NCI-H526 treated with DMSO at 0.1 percent for 48 hours (cell line): Measurements from ENCODE around the gene GH2.
"Not testable (repeated sequence)": the region's sequence is repeated elsewhere in the genome, so short reads cannot be mapped to it uniquely, and the experiment has no call there.

Experiments
- DNase-seq: peaks from one replicate; lab custom pipeline; 2025; lab: John Stamatoyannopoulos, UW

The GH2 gene

GRCh38 chr17:63881935-63882601, at the start of gene GH2:
Gene GH2, minus strand, starts transcription at chr17:63881944. Its CDS starts 143 bp downstream, at chr17:63881801.
- DNase-seq = no peak

GRCh38 chr17:63930951-63931575, 49.3 kb upstream of the GH2 start:
- DNase-seq = no peak

- DNase-seq = no peak
These were observed 48.4 kb upstream of the GH2 start for GRCh38 chr17:63929860-63930766.

- no peak for DNase-seq
These were observed 47.4 kb upstream of the GH2 start for GRCh38 chr17:63928966-63929695.

- no peak for DNase-seq
These were observed 46.5 kb upstream of the GH2 start for GRCh38 chr17:63928172-63928666.

- DNase-seq = peak; percentile 8
These were observed 45.9 kb upstream of the GH2 start for GRCh38 chr17:63927464-63928171.

- DNase-seq = no peak
These were observed 44.4 kb upstream of the GH2 start for GRCh38 chr17:63926164-63926563.

GRCh38 chr17:63925615-63926014, 43.9 kb upstream of the GH2 start:
- no peak for DNase-seq

GRCh38 chr17:63922402-63922801, 40.7 kb upstream of the GH2 start:
- not testable (repeated sequence) for DNase-seq

- not testable (repeated sequence) for DNase-seq
These were observed 39.0 kb upstream of the GH2 start for GRCh38 chr17:63920779-63921178.

GRCh38 chr17:63920050-63920449, 38.3 kb upstream of the GH2 start:
- not testable (repeated sequence) for DNase-seq

- DNase-seq = no peak
These were observed 37.6 kb upstream of the GH2 start for GRCh38 chr17:63919311-63919723.

GRCh38 chr17:63918789-63919305, 37.1 kb upstream of the GH2 start, which contains the start of gene GH1:
Gene GH1, minus strand, starts transcription at chr17:63918839. Its CDS starts 63 bp downstream, at chr17:63918776.
- DNase-seq = not testable (repeated sequence)

- DNase-seq = no peak
These were observed 36.6 kb upstream of the GH2 start for GRCh38 chr17:63918305-63918704.

- no peak for DNase-seq
These were observed 35.9 kb upstream of the GH2 start for GRCh38 chr17:63917646-63918045.

- not testable (repeated sequence) for DNase-seq
These were observed 35.5 kb upstream of the GH2 start for GRCh38 chr17:63917206-63917605.

GRCh38 chr17:63916566-63917185, 34.9 kb upstream of the GH2 start:
- DNase-seq = no peak

- not testable (repeated sequence) for DNase-seq
These were observed 34.0 kb upstream of the GH2 start for GRCh38 chr17:63915753-63916152.

- DNase-seq = no peak
These were observed 32.7 kb upstream of the GH2 start for GRCh38 chr17:63914471-63914870.

- no peak for DNase-seq
These were observed 29.9 kb upstream of the GH2 start for GRCh38 chr17:63911657-63912100.
